GM18868 (cell line): ENCODE data around the gene NPAS2.

ENCODE experiments used
- ATAC-seq: cut with Tn5 transposase; IDR thresholded peaks from one replicate; pipeline ENCODE4 v1.9.1; 2021; ENCODE audit warnings: mild to moderate bottlenecking, moderate library complexity; ENCODE audit not compliant: unreplicated experiment

The NPAS2 gene

GRCh38 chr2:101003278-101003775 is 183.4 kb downstream of the NPAS2 start:
- ATAC-seq: no peak

GRCh38 chr2:101004620-101005325 is 184.8 kb downstream of the NPAS2 start:
- ATAC-seq: no peak

- ATAC-seq: no peak
Measured at GRCh38 chr2:101006065-101006715, 186.3 kb downstream of the NPAS2 start.

GRCh38 chr2:101007415-101008345 is 187.7 kb downstream of the NPAS2 start:
- no peak for ATAC-seq

- ATAC-seq: no peak
Measured at GRCh38 chr2:101011152-101011551, 191.2 kb downstream of the NPAS2 start.

GRCh38 chr2:101012054-101012705 is 192.2 kb downstream of the NPAS2 start:
- peak; percentile 90 for ATAC-seq

GRCh38 chr2:101012706-101013181 is 192.8 kb downstream of the NPAS2 start:
- no peak for ATAC-seq

- ATAC-seq: no peak
Measured at GRCh38 chr2:101014264-101014857, 194.4 kb downstream of the NPAS2 start.

GRCh38 chr2:101017371-101017770 is 197.4 kb downstream of the NPAS2 start:
- ATAC-seq: no peak

- no peak for ATAC-seq
Measured at GRCh38 chr2:101018934-101019333, 199.0 kb downstream of the NPAS2 start.

GRCh38 chr2:101022221-101022620 is 202.3 kb downstream of the NPAS2 start:
- ATAC-seq: no peak

GRCh38 chr2:101023327-101024107 is 203.6 kb downstream of the NPAS2 start:
- ATAC-seq: no peak

- ATAC-seq: no peak
Measured at GRCh38 chr2:101025561-101025960, 205.6 kb downstream of the NPAS2 start.

- no peak for ATAC-seq
Measured at GRCh38 chr2:101026253-101026701, 206.3 kb downstream of the NPAS2 start.

- no peak for ATAC-seq
Measured at GRCh38 chr2:101026923-101027469, 207.1 kb downstream of the NPAS2 start.

- no peak for ATAC-seq
Measured at GRCh38 chr2:101027852-101028251, 207.9 kb downstream of the NPAS2 start.

- ATAC-seq: no peak
Measured at GRCh38 chr2:101030866-101031554, 211.1 kb downstream of the NPAS2 start.

GRCh38 chr2:101032084-101032776 is 212.3 kb downstream of the NPAS2 start:
- ATAC-seq: no peak
